HepG2 (cell line): ENCODE results near the gene DNAAF1. TPM values are rescaled to one million over a fixed set of nuclear protein-coding genes. Genes with fewer than 3 reads are reported as not detected.
A peak's percentile ranks its signal among the peaks of the same experiment; 100 is the strongest.

Experiments
- GTF2F1 ChIP-seq: fragments of 150-350 bp; IDR thresholded peaks from 2 replicates; pipeline ENCODE4 v1.6.1; 2014; ENCODE audit warnings: low read length
- ZFP1 ChIP-seq: IDR thresholded peaks from 2 replicates; pipeline ENCODE4 v1.6.1; 2016
- polyA plus RNA-seq, 8 experiments: library from polyadenylated mRNA; depleted of rRNA in 3 of 8; stranded (reverse) in 7 of 8; unstranded in 1 of 8; fragments of >200 nt; fragmentation: Illumina TruSeq in 4 of 8; extraction: Trizol in 4 of 8; gene quantifications; 2 replicates each; pipeline versions ENCODE4 v1.2.1 to v1.2.3, GENCODE V29; 2011 to 2016; ENCODE audit warnings: low read depth in 4 of 8, missing spikeins in 1 of 8, mixed read lengths in 1 of 8; ENCODE audit not compliant: insufficient read depth in 1 of 8
- total RNA-seq, 5 experiments: library from RNA; depleted of rRNA; stranded (reverse); fragments of >200 nt; fragmentation: Illumina TruSeq; extraction: Trizol; gene quantifications; 2 replicates each; pipeline ENCODE4 v1.2.3, GENCODE V29; 2016; ENCODE audit warnings: low read depth in 1 of 5
- TF ChIP-seq, protein P1 (sequence below): sonication (generic); formaldehyde crosslinking; IDR thresholded peaks from 2 replicates; pipeline ENCODE4 v1.5.0; 2020; ENCODE audit warnings: mild to moderate bottlenecking, missing genetic modification reagents, borderline replicate concordance
- TF ChIP-seq, protein P2 (sequence below): IDR thresholded peaks from 2 replicates; pipeline ENCODE4 v1.6.1; 2016; ENCODE audit warnings: missing genetic modification reagents, missing compliant biosample characterization

Gene DNAAF1
- total and polyA plus RNA-seq, 2 of the 13 experiments (the other 11 are each of a cell fraction or from before 2014, with no cell fraction given): 0.04 TPM; not detected in 1

DNA sequence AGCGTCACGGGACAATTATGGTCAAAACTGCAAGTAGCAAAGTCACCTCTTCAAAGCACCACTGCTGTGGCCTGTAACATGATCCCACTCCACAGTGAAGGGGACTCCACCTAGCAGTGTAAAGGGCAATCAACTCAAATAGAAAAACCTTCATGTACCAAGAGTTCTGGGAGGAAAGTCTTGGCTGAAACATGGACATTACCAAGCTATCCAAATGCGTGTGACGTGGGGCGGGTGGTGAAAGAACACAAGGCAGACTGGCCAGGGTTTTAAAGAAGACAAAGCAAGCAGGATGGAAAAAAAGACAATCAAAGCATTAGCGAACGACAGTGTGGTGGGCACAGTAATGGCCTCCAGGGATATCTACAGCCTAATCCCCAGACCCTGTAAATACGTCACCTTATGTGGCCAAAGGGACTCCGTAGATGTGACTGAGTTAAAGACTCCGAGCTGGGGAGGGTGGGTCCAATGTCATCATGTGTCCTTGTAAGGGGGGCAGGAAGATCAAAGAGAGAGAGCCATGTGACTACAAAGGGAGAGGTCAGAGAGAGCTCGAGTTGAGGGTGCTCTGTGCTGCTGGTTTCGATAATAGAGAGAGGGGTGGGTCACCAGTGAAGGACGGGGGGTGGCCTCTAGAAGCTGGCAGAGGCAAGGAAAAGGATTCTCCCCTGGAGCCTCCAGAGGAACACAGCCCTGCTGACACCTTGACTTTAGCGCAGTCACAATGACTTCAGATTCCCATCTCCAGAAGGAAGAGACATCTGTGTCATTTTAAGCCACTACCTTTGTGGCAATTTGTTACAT, 6.1 kb upstream of the DNAAF1 start (continued):
- TF ChIP-seq, protein P1, sequence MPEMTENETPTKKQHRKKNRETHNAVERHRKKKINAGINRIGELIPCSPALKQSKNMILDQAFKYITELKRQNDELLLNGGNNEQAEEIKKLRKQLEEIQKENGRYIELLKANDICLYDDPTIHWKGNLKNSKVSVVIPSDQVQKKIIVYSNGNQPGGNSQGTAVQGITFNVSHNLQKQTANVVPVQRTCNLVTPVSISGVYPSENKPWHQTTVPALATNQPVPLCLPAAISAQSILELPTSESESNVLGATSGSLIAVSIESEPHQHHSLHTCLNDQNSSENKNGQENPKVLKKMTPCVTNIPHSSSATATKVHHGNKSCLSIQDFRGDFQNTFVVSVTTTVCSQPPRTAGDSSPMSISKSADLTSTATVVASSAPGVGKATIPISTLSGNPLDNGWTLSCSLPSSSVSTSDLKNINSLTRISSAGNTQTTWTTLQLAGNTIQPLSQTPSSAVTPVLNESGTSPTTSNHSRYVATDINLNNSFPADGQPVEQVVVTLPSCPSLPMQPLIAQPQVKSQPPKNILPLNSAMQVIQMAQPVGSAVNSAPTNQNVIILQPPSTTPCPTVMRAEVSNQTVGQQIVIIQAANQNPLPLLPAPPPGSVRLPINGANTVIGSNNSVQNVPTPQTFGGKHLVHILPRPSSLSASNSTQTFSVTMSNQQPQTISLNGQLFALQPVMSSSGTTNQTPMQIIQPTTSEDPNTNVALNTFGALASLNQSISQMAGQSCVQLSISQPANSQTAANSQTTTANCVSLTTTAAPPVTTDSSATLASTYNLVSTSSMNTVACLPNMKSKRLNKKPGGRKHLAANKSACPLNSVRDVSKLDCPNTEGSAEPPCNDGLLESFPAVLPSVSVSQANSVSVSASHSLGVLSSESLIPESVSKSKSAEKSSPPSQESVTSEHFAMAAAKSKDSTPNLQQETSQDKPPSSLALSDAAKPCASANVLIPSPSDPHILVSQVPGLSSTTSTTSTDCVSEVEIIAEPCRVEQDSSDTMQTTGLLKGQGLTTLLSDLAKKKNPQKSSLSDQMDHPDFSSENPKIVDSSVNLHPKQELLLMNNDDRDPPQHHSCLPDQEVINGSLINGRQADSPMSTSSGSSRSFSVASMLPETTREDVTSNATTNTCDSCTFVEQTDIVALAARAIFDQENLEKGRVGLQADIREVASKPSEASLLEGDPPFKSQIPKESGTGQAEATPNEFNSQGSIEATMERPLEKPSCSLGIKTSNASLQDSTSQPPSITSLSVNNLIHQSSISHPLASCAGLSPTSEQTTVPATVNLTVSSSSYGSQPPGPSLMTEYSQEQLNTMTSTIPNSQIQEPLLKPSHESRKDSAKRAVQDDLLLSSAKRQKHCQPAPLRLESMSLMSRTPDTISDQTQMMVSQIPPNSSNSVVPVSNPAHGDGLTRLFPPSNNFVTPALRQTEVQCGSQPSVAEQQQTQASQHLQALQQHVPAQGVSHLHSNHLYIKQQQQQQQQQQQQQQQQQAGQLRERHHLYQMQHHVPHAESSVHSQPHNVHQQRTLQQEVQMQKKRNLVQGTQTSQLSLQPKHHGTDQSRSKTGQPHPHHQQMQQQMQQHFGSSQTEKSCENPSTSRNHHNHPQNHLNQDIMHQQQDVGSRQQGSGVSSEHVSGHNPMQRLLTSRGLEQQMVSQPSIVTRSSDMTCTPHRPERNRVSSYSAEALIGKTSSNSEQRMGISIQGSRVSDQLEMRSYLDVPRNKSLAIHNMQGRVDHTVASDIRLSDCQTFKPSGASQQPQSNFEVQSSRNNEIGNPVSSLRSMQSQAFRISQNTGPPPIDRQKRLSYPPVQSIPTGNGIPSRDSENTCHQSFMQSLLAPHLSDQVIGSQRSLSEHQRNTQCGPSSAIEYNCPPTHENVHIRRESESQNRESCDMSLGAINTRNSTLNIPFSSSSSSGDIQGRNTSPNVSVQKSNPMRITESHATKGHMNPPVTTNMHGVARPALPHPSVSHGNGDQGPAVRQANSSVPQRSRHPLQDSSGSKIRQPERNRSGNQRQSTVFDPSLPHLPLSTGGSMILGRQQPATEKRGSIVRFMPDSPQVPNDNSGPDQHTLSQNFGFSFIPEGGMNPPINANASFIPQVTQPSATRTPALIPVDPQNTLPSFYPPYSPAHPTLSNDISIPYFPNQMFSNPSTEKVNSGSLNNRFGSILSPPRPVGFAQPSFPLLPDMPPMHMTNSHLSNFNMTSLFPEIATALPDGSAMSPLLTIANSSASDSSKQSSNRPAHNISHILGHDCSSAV: no peak
- TF ChIP-seq GTF2F1 (no peak), ZFP1 (CRISPR knock-in tag) (peak; percentile 10; the same call in 1 of the 2 replicates)
- TF ChIP-seq, protein P2, sequence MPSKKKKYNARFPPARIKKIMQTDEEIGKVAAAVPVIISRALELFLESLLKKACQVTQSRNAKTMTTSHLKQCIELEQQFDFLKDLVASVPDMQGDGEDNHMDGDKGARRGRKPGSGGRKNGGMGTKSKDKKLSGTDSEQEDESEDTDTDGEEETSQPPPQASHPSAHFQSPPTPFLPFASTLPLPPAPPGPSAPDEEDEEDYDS (CRISPR knock-in tag): peak; percentile 41; the same call in 1 of the 2 replicates
- TF ChIP-seq, all 625 proteins: peak for 232
